ENCODE data around the gene DNAJC5.
A peak's percentile ranks its signal among the peaks of the same experiment; 100 is the strongest.

DNA sequence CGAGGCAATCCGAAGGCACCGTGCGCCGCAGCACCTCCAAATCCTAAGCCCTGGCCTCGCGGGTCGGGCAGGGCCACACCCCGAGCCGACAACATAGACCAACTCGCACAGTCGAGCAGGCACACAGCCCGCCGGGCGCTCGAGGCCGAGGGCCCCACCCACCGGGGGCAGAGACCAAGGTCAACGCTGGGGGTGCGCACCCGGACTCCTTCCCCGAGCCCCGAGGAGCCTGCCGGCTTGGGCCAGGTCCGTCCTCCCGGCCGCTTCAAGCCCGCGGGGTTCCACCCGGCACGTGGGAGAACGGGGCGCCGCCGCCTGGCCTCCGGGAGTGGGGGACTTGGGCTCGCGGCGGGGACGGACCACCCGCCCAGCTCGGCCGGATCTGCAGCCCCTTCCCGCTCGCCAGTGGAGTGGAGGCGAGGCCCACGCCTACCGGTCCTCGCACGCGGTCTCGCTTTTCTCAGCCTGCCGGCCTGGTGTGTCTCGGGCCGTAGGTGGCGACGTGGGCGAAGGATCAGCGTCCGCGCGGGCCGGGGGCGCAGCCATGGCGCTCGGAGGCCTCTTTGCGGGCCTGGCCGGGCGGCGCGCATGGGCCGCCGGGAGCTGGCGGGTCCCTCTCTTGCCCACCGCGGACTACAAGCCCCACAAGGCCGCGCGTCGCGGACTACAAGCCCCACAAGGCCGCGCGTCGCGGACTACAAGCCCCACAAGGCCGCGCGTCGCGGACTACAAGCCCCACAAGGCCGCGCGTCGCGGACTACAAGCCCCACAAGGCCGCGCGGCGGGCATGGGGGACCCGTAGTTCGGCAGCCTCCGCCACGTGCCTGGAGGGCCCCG, 61.1 kb downstream of the DNAJC5 start, which contains the start of gene UCKL1:
- TF ChIP-seq, protein P1, sequence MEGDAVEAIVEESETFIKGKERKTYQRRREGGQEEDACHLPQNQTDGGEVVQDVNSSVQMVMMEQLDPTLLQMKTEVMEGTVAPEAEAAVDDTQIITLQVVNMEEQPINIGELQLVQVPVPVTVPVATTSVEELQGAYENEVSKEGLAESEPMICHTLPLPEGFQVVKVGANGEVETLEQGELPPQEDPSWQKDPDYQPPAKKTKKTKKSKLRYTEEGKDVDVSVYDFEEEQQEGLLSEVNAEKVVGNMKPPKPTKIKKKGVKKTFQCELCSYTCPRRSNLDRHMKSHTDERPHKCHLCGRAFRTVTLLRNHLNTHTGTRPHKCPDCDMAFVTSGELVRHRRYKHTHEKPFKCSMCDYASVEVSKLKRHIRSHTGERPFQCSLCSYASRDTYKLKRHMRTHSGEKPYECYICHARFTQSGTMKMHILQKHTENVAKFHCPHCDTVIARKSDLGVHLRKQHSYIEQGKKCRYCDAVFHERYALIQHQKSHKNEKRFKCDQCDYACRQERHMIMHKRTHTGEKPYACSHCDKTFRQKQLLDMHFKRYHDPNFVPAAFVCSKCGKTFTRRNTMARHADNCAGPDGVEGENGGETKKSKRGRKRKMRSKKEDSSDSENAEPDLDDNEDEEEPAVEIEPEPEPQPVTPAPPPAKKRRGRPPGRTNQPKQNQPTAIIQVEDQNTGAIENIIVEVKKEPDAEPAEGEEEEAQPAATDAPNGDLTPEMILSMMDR (conservative IDR thresholded peaks at IDR 0.05; ENCODE audit: low read depth in 2 of 2): no peak
- peak; percentile 87 for TF ChIP-seq POLR2AphosphoS5 (IDR thresholded peaks at IDR 0.05; ENCODE audit: low read depth)
